Ramos (cell line): ENCODE results near the gene TGFBR3.

Experiments used
- in situ Hi-C: fragments of 300-500 bp; cut with MboI; formaldehyde crosslinking; loops from one replicate; pipeline ENCODE4 v1.14.3; 2022; ENCODE audit warnings: low sequenced_read_pairs; ENCODE audit not compliant: unreplicated experiment

The TGFBR3 gene

GRCh38 chr1:91885213-91885715 lies 687 bp downstream of the TGFBR3 start:
- in situ Hi-C loops = no loop called here

GRCh38 chr1:91884459-91885212 lies 1.3 kb downstream of the TGFBR3 start:
- in situ Hi-C loops = no loop called here

- in situ Hi-C loops = no loop called here
These were observed 2.5 kb downstream of the TGFBR3 start for GRCh38 chr1:91883470-91883869.

- in situ Hi-C loops = no loop called here
These were observed 4.7 kb downstream of the TGFBR3 start for GRCh38 chr1:91881280-91881679.

GRCh38 chr1:91879733-91880132 lies 6.2 kb downstream of the TGFBR3 start:
- in situ Hi-C loops = no loop called here

GRCh38 chr1:91877574-91878208 lies 8.3 kb downstream of the TGFBR3 start:
- in situ Hi-C loops = no loop called here

GRCh38 chr1:91876781-91877573 lies 9.0 kb downstream of the TGFBR3 start:
- in situ Hi-C loops = no loop called here

- in situ Hi-C loops = no loop called here
These were observed 9.9 kb downstream of the TGFBR3 start for GRCh38 chr1:91876040-91876470.

- in situ Hi-C loops = no loop called here
These were observed 11.8 kb downstream of the TGFBR3 start for GRCh38 chr1:91874167-91874566.

- in situ Hi-C loops = no loop called here
These were observed 13.3 kb downstream of the TGFBR3 start for GRCh38 chr1:91872559-91873081.

- in situ Hi-C loops = no loop called here
These were observed 14.0 kb downstream of the TGFBR3 start for GRCh38 chr1:91872000-91872399.

GRCh38 chr1:91870322-91870721 lies 15.6 kb downstream of the TGFBR3 start:
- in situ Hi-C loops = no loop called here

- in situ Hi-C loops = no loop called here
These were observed 19.5 kb downstream of the TGFBR3 start for GRCh38 chr1:91866425-91866824.

- in situ Hi-C loops = no loop called here
These were observed 21.8 kb downstream of the TGFBR3 start for GRCh38 chr1:91864017-91864700.

GRCh38 chr1:91863498-91863897 lies 22.5 kb downstream of the TGFBR3 start:
- in situ Hi-C loops = no loop called here

- in situ Hi-C loops = no loop called here
These were observed 23.8 kb downstream of the TGFBR3 start for GRCh38 chr1:91862120-91862519.

GRCh38 chr1:91857557-91858239 lies 28.3 kb downstream of the TGFBR3 start:
- in situ Hi-C loops = no loop called here

- in situ Hi-C loops = no loop called here
These were observed 29.0 kb downstream of the TGFBR3 start for GRCh38 chr1:91856996-91857395.

- in situ Hi-C loops = no loop called here
These were observed 31.0 kb downstream of the TGFBR3 start for GRCh38 chr1:91854852-91855534.
